Stomach smooth muscle (tissue), 2 donors: ENCODE results near the gene HTRA2.
"Not testable (repeated sequence)": the region's sequence is repeated elsewhere in the genome, so short reads cannot be mapped to it uniquely, and the experiment has no call there.

Experiments used
- H3K27ac ChIP-seq: one replicate; pipeline ENCODE4 v1.7.0; 2013; ENCODE audit warnings: mild to moderate bottlenecking, low read length, inconsistent platforms
- H3K27me3 ChIP-seq, 2 donors: one replicate each; pipeline ENCODE4 v1.7.0; 2013; ENCODE audit warnings: low read length in 2 of 2; ENCODE audit not compliant: insufficient read depth in 2 of 2, control insufficient read depth in 1 of 2
- H3K36me3 ChIP-seq, 2 donors: one replicate each; pipeline ENCODE4 v1.7.0; 2013; ENCODE audit warnings: low read length in 2 of 2; ENCODE audit not compliant: control insufficient read depth in 2 of 2, insufficient read depth in 2 of 2
- H3K4me1 ChIP-seq: one replicate; pipeline ENCODE4 v1.7.0; 2013; ENCODE audit warnings: low read length; ENCODE audit not compliant: control insufficient read depth, insufficient read depth
- H3K4me3 ChIP-seq, 2 donors: one replicate each; pipeline ENCODE4 v1.7.0; 2013; ENCODE audit warnings: low read length in 2 of 2
- H3K9ac ChIP-seq, 2 donors: one replicate each; pipeline ENCODE4 v1.7.0; 2013; ENCODE audit warnings: low read length in 2 of 2, mild to moderate bottlenecking in 1 of 2
- H3K9me3 ChIP-seq, 2 donors: one replicate each; pipeline ENCODE4 v1.7.0; 2013; ENCODE audit warnings: low read length in 2 of 2; ENCODE audit not compliant: control insufficient read depth in 2 of 2
- donor health status: healthy.
- donor health status: Pancreatic carcinoma.

Gene HTRA2

GRCh38 chr2:74555610-74556103 is 25.9 kb downstream of the HTRA2 start:
- H3K9me3 ChIP-seq = no peaks in the 10 kb centered on the region
- peak overlapping the region; percentile 25 to 85 for H3K4me3 ChIP-seq
- no peaks in the 10 kb centered on the region for H3K36me3 ChIP-seq
- peaks cover 24% of the 10 kb centered on the region for H3K4me1 ChIP-seq
- peaks cover 3% of the 10 kb centered on the region in 2 donors for H3K27me3 ChIP-seq
- H3K27ac ChIP-seq = no peak overlapping the region
- H3K9ac ChIP-seq = no peak overlapping the region

GRCh38 chr2:74556159-74556558 is 26.4 kb downstream of the HTRA2 start:
- H3K27me3 ChIP-seq = peaks cover 3% of the 10 kb centered on the region in 2 donors
- no peaks in the 10 kb centered on the region for H3K36me3 ChIP-seq
- H3K27ac ChIP-seq = no peak overlapping the region
- H3K4me1 ChIP-seq = peaks cover 24% of the 10 kb centered on the region
- H3K9me3 ChIP-seq = no peaks in the 10 kb centered on the region
- no peak overlapping the region for H3K4me3 ChIP-seq
- no peak overlapping the region for H3K9ac ChIP-seq

- Histone ChIP-seq H3K9ac (no peak overlapping the region), H3K4me3 (no peak overlapping the region), H3K9me3 (no peaks in the 10 kb centered on the region), H3K36me3 (no peaks in the 10 kb centered on the region), H3K4me1 (peaks cover 24% of the 10 kb centered on the region), H3K27me3 (peaks cover 3 to 7% of the 10 kb centered on the region in 2 donors), H3K27ac (no peak overlapping the region)
Measured at GRCh38 chr2:74556831-74557370, 27.2 kb downstream of the HTRA2 start.

GRCh38 chr2:74558284-74559230 is 28.8 kb downstream of the HTRA2 start:
- Histone ChIP-seq H3K36me3 (no peaks in the 10 kb centered on the region), H3K27me3 (peaks cover 3 to 12% of the 10 kb centered on the region in 2 donors), H3K27ac (no peak overlapping the region), H3K9ac (no peak overlapping the region), H3K4me3 (no peak overlapping the region), H3K9me3 (no peaks in the 10 kb centered on the region), H3K4me1 (peaks cover 15% of the 10 kb centered on the region)

GRCh38 chr2:74559912-74560311 is 30.2 kb downstream of the HTRA2 start:
- Histone ChIP-seq H3K36me3 (no peaks in the 10 kb centered on the region), H3K4me3 (no peak overlapping the region), H3K27ac (no peak overlapping the region), H3K4me1 (peaks cover 4% of the 10 kb centered on the region), H3K9me3 (no peaks in the 10 kb centered on the region), H3K27me3 (peaks cover 5 to 12% of the 10 kb centered on the region in 2 donors), H3K9ac (no peak overlapping the region)

- no peak overlapping the region for H3K4me3 ChIP-seq
- H3K27ac ChIP-seq = no peak overlapping the region
- H3K27me3 ChIP-seq = peaks cover 5 to 12% of the 10 kb centered on the region in 2 donors
- H3K9ac ChIP-seq = no peak overlapping the region
- no peaks in the 10 kb centered on the region for H3K4me1 ChIP-seq
- no peaks in the 10 kb centered on the region for H3K9me3 ChIP-seq
- no peaks in the 10 kb centered on the region for H3K36me3 ChIP-seq
Measured at GRCh38 chr2:74560591-74560990, 30.9 kb downstream of the HTRA2 start.

GRCh38 chr2:74561022-74561421 is 31.3 kb downstream of the HTRA2 start:
- not testable (repeated sequence) for H3K36me3 ChIP-seq, H3K27ac ChIP-seq, H3K9ac ChIP-seq, H3K9me3 ChIP-seq, H3K4me3 ChIP-seq, H3K4me1 ChIP-seq
- peaks cover 5 to 12% of the 10 kb centered on the region in 2 donors for H3K27me3 ChIP-seq

- Histone ChIP-seq H3K27me3 (peaks cover 5 to 12% of the 10 kb centered on the region in 2 donors), H3K9ac (no peak overlapping the region), H3K4me1 (no peaks in the 10 kb centered on the region), H3K4me3 (no peak overlapping the region), H3K27ac (no peak overlapping the region), H3K9me3 (no peaks in the 10 kb centered on the region), H3K36me3 (no peaks in the 10 kb centered on the region)
Measured at GRCh38 chr2:74562126-74562775, 32.5 kb downstream of the HTRA2 start.

GRCh38 chr2:74564222-74564621 is 34.5 kb downstream of the HTRA2 start:
- Histone ChIP-seq H3K9me3 (no peaks in the 10 kb centered on the region), H3K27me3 (peaks cover 8 to 16% of the 10 kb centered on the region in 2 donors), H3K4me1 (no peaks in the 10 kb centered on the region), H3K4me3 (no peak overlapping the region), H3K9ac (no peak overlapping the region), H3K27ac (no peak overlapping the region), H3K36me3 (no peaks in the 10 kb centered on the region)

GRCh38 chr2:74566076-74566753 is 36.5 kb downstream of the HTRA2 start:
- Histone ChIP-seq H3K4me1 (no peaks in the 10 kb centered on the region), H3K9me3 (no peaks in the 10 kb centered on the region), H3K9ac (no peak overlapping the region), H3K36me3 (no peaks in the 10 kb centered on the region), H3K27ac (no peak overlapping the region), H3K27me3 (peaks cover 5 to 13% of the 10 kb centered on the region in 2 donors), H3K4me3 (no peak overlapping the region)
